Stimulated activated effector memory CD8-positive, alpha-beta T cell treated with anti-CD3 and anti-CD28 coated beads, Interleukin-12 subunit alpha, Interleukin-12 subunit beta, amount 100 ng/mL, for 72 hours (primary cell): ENCODE results near the gene API5.
"Not testable (repeated sequence)": the region's sequence is repeated elsewhere in the genome, so short reads cannot be mapped to it uniquely, and the experiment has no call there.

Experiments
- ATAC-seq: fragments of 150-1000 bp; cut with Tn5 transposase; 2 replicates; pipeline ENCODE4 v1.10.0; 2021
- DNase-seq, 2 donors: peaks; one replicate each; pipeline ENCODE4 v3.0.0; 2021 to 2022; ENCODE audit warnings: low spot score in 2 of 2
- H3K27ac Mint-ChIP-seq: one replicate; pipeline ENCODE4 v1.8.0; 2022; ENCODE audit warnings: mild to moderate bottlenecking, mixed read lengths
- H3K36me3 Mint-ChIP-seq: one replicate; pipeline ENCODE4 v1.8.0; 2022; ENCODE audit warnings: mild to moderate bottlenecking, mixed read lengths
- H3K4me1 Mint-ChIP-seq: one replicate; pipeline ENCODE4 v1.8.0; 2022; ENCODE audit warnings: mixed read lengths
- H3K4me3 Mint-ChIP-seq: one replicate; pipeline ENCODE4 v1.8.0; 2022; ENCODE audit warnings: mild to moderate bottlenecking, mixed read lengths
- H3K9me3 Mint-ChIP-seq: one replicate; pipeline ENCODE4 v1.8.0; 2022; ENCODE audit warnings: mixed read lengths

API5 gene

DNA sequence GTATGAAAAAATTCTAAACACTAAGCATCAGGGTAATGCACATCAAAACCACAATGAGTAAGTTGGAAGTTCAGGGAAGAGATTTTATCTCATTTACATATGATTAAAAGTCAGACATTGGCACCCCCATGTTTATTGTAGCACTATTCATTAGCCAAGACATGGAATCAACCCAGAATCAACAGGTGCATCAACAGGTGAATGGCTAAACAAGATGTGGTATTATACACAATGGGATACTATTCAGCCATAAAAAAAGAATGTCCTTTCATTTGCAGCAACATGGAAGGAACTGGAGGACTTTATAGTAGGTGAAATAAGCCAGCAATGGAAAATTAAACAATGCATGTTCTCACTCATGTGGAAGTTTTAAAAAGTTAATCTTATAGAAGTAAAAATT, 29.4 kb downstream of the API5 start:
- H3K4me3 Mint-ChIP-seq: no peak overlapping the region
- H3K4me1 Mint-ChIP-seq: no peaks in the 10 kb centered on the region
- peaks cover 65% of the 10 kb centered on the region for H3K36me3 Mint-ChIP-seq
- ATAC-seq (no peak), DNase-seq (no peak)
- no peak overlapping the region for H3K27ac Mint-ChIP-seq
- H3K9me3 Mint-ChIP-seq: no peaks in the 10 kb centered on the region

- H3K9me3 Mint-ChIP-seq, H3K27ac Mint-ChIP-seq, DNase-seq, H3K4me3 Mint-ChIP-seq, H3K4me1 Mint-ChIP-seq, ATAC-seq, H3K36me3 Mint-ChIP-seq: not testable (repeated sequence)
Observed at GRCh38 chr11:43351426-43351825, 39.6 kb downstream of the API5 start.

GRCh38 chr11:43354311-43354710, 42.5 kb downstream of the API5 start:
- Mint-ChIP-seq H3K27ac (no peak overlapping the region), H3K36me3 (peaks cover 11% of the 10 kb centered on the region), H3K4me3 (no peak overlapping the region), H3K9me3 (no peaks in the 10 kb centered on the region), H3K4me1 (peaks cover 13% of the 10 kb centered on the region)
- DNase-seq: no peak
- no peak for ATAC-seq

- no peak overlapping the region for H3K4me3 Mint-ChIP-seq
- H3K4me1 Mint-ChIP-seq: peaks cover 28% of the 10 kb centered on the region
- no peak for DNase-seq
- no peak for ATAC-seq
- no peaks in the 10 kb centered on the region for H3K9me3 Mint-ChIP-seq
- peaks cover 15% of the 10 kb centered on the region for H3K36me3 Mint-ChIP-seq
- H3K27ac Mint-ChIP-seq: no peak overlapping the region
Observed at GRCh38 chr11:43356336-43356735, 44.5 kb downstream of the API5 start.

- Mint-ChIP-seq H3K36me3 (peaks cover 15% of the 10 kb centered on the region), H3K4me3 (peak overlapping the region; percentile 90), H3K27ac (peak overlapping the region; percentile 97), H3K9me3 (no peaks in the 10 kb centered on the region), H3K4me1 (peaks cover 28% of the 10 kb centered on the region)
- DNase-seq (no peak), ATAC-seq (no peak)
Observed at GRCh38 chr11:43358279-43358800, 46.5 kb downstream of the API5 start.

DNA sequence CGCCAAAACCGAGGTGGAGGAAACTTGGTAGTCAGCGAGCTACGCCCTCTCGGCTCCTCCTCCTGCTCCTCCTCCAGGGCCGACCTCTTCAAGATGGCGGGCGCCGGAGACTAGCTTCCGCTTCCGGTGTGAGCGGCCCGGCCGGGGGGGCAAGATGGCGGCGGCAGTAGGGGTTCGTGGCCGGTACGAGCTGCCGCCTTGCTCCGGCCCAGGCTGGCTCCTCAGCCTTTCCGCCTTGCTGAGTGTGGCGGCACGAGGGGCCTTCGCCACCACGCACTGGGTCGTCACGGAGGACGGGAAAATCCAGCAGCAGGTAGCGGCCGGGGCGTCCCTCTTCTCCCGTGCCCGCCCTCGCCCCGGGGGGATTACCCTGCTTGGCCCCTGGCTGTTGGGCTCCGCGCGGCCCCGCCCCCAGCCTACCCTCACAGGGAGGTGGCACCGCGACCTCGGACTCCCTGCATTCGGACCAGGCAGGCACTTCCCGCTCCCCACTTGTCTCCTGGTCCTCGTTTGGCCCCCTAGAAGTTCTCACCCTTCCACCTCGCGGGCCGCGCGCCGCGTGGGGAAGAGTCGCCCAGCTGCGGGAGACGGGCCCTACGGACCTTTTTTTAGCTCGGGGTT, 47.1 kb downstream of the API5 start, which contains the start of gene TTC17:
Gene TTC17, plus strand, starts transcription at position 120 of the 621 bp plus-strand sequence. Its CDS starts 35 bp downstream, at position 155.
- peaks cover 19% of the 10 kb centered on the region for H3K36me3 Mint-ChIP-seq
- peak; percentile 96 for ATAC-seq
- H3K4me3 Mint-ChIP-seq: peak within 1 kb of the TSS; percentile 90
- H3K4me1 Mint-ChIP-seq: peaks cover 34% of the 10 kb centered on the region
- peak within 1 kb of the TSS; percentile 97 for H3K27ac Mint-ChIP-seq
- H3K9me3 Mint-ChIP-seq: no peaks in the 10 kb centered on the region
- DNase-seq: peak; percentile 92 to 96

DNA sequence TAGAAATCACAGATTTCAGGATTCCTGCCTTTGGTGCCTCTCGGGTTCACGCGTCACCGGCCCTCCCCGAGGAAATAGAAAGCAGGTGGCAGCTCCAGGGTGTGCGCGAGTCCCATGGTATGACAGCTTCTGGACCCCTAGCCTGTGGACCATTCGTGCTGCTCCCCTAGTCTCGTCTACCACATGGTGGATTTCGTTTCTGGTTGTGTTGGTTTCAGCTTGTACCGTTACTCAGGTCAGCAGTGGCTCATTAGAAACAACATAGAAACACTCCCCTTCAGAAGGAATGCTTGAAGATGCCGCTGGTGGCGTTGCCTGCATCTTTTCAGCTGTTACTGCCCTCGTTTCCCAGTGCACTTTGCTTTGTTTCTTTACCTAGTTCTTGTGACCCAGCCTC, 47.6 kb downstream of the API5 start:
- peak overlapping the region; percentile 90 for H3K4me3 Mint-ChIP-seq
- H3K4me1 Mint-ChIP-seq: peaks cover 34% of the 10 kb centered on the region
- peak overlapping the region; percentile 97 for H3K27ac Mint-ChIP-seq
- no peaks in the 10 kb centered on the region for H3K9me3 Mint-ChIP-seq
- H3K36me3 Mint-ChIP-seq: peaks cover 24% of the 10 kb centered on the region
- ATAC-seq (peak; percentile 66), DNase-seq (no peak)

DNA sequence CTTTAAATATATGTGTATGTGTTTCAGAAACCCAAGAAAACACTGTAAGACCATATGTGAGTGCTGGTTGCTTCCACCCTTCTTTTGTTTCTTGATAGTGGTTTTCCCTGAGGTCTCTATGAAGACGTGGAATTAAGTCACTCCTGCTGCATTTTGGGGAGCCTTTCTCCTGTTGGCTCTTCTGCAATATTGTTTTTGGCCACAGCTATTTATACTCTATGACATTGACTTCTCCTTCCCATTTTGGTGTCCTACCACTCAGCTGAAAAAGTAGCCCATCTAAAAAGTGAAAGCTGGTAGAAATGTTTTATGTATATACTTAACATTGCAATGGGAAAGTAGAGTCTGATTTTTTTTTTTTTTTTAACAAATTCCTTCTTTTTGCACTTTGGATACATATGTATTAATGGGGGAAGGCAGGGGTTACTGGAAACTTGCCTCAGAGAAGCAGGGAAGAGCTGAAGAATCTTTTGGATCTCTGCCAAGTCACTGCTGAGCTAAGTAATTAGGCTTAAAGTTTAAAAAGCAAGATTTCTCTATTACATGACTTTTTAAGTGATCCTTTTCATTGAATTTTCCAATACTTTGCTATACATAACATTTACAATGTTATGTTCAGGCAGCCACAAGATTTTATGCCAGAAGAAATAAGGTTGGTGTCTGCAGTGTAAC, 48.7 kb downstream of the API5 start:
- Mint-ChIP-seq H3K4me1 (peaks cover 37% of the 10 kb centered on the region), H3K4me3 (peak overlapping the region; percentile 90), H3K36me3 (peaks cover 35% of the 10 kb centered on the region), H3K27ac (peak overlapping the region; percentile 97), H3K9me3 (no peaks in the 10 kb centered on the region)
- DNase-seq (no peak), ATAC-seq (no peak)

DNA sequence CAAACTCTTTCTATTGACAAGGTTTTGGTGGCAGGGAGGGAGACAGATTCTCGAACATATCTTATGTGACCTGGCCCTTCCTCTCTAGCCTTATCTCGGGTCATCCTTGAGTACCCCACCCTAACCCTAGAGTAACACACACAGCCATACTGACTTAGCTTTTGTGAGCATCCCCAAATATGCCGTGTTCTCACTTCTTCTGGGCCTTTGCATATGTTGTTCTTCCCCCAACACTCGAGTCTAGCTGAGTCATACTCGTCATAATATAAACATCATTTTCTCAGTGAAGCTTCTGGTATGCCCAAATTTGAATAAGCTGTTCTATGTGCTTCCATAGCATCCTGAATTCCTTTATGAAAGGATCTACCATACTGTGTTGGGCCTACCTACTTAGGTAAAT, 54.9 kb downstream of the API5 start:
- no peak for DNase-seq
- Mint-ChIP-seq H3K9me3 (no peaks in the 10 kb centered on the region), H3K4me3 (no peak overlapping the region), H3K27ac (peak overlapping the region; percentile 52), H3K4me1 (peaks cover 41% of the 10 kb centered on the region), H3K36me3 (peaks cover 46% of the 10 kb centered on the region)
- no peak for ATAC-seq

- H3K9me3 Mint-ChIP-seq: no peaks in the 10 kb centered on the region
- H3K27ac Mint-ChIP-seq: peak overlapping the region; percentile 52
- H3K36me3 Mint-ChIP-seq: peaks cover 54% of the 10 kb centered on the region
- peaks cover 41% of the 10 kb centered on the region for H3K4me1 Mint-ChIP-seq
- DNase-seq (no peak), ATAC-seq (peak; percentile 64)
- no peak overlapping the region for H3K4me3 Mint-ChIP-seq
Observed at GRCh38 chr11:43367382-43368178, 55.8 kb downstream of the API5 start.

- H3K9me3 Mint-ChIP-seq: no peaks in the 10 kb centered on the region
- H3K4me1 Mint-ChIP-seq: peaks cover 12% of the 10 kb centered on the region
- H3K4me3 Mint-ChIP-seq: no peak overlapping the region
- DNase-seq (no peak), ATAC-seq (no peak)
- peaks cover 47% of the 10 kb centered on the region for H3K36me3 Mint-ChIP-seq
- no peak overlapping the region for H3K27ac Mint-ChIP-seq
Observed at GRCh38 chr11:43376065-43376464, 64.3 kb downstream of the API5 start.

DNA sequence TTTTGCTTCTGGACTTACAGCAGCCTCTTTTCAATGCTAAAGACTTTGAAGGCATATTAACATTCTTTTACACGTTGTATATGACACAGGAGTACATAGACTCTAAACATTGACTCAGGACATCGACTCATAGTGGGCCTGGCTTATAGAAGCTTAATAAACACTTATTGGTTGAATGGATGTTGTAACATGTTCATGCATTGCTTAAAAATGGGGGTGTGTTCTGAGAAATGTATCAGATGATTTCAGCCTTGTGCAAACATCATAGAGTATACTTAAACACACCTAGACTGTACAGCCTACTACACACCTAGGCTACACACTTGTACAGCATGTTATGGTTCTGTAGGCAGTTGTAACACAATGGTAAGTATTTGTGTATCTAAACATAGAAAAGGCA, 64.8 kb downstream of the API5 start:
- Mint-ChIP-seq H3K4me1 (peaks cover 15% of the 10 kb centered on the region), H3K4me3 (no peak overlapping the region), H3K9me3 (no peaks in the 10 kb centered on the region), H3K27ac (no peak overlapping the region), H3K36me3 (peaks cover 48% of the 10 kb centered on the region)
- ATAC-seq (peak; percentile 49), DNase-seq (no peak)

- H3K4me3 Mint-ChIP-seq: no peak overlapping the region
- H3K36me3 Mint-ChIP-seq: peaks cover 48% of the 10 kb centered on the region
- H3K27ac Mint-ChIP-seq: no peak overlapping the region
- H3K9me3 Mint-ChIP-seq: no peaks in the 10 kb centered on the region
- H3K4me1 Mint-ChIP-seq: peaks cover 18% of the 10 kb centered on the region
- ATAC-seq (no peak), DNase-seq (no peak)
Observed at GRCh38 chr11:43377389-43377788, 65.6 kb downstream of the API5 start.

DNA sequence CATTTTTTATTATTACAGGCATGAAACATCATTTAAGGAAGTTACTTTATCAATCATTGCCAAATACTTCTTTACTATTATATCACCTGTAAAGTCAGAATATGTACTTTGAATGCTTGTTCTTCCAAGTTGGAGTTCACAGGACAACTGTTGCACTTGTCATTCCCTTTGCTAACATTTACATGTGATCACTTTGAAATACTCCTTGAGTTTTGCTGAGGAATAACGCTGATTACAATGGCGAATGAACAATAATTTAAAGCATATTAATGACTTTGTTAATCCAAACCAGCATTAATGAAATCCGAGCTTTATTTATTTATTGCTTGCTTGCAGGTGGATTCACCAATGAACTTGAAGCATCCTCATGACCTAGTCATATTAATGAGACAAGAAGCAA, 67.1 kb downstream of the API5 start:
- no peak overlapping the region for H3K4me3 Mint-ChIP-seq
- no peak for ATAC-seq
- H3K9me3 Mint-ChIP-seq: no peaks in the 10 kb centered on the region

DNA sequence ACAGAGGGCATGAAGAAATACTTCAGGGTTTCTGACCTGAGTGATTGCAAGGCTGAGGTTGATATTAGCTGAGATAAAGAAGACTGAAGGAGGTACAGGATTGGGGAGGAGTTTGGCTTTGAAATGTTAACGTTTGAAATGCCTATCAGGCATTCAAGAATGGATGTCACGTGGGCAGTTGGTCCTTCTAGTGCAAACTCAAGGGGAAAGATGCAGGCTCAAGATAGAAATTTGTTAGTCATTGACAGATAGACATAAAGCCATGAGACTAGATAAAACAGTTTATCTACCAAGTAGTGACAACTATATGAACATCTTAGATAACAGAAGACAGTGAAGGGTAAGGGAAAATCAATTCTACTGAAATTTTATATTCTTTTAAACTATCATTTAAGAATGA, 70.0 kb downstream of the API5 start:
- peaks cover 73% of the 10 kb centered on the region for H3K36me3 Mint-ChIP-seq
- ATAC-seq (no peak), DNase-seq (no peak)
- no peaks in the 10 kb centered on the region for H3K9me3 Mint-ChIP-seq
- no peak overlapping the region for H3K27ac Mint-ChIP-seq
- peaks cover 6% of the 10 kb centered on the region for H3K4me1 Mint-ChIP-seq
- H3K4me3 Mint-ChIP-seq: no peak overlapping the region

More for the DNA sequence above, 67.1 kb downstream of the API5 start:
- H3K36me3 Mint-ChIP-seq: peaks cover 59% of the 10 kb centered on the region
- DNase-seq: no peak
- H3K4me1 Mint-ChIP-seq: peaks cover 18% of the 10 kb centered on the region
- H3K27ac Mint-ChIP-seq: no peak overlapping the region
